ENCODE measurements around the gene LRRC4C.

The LRRC4C gene

DNA sequence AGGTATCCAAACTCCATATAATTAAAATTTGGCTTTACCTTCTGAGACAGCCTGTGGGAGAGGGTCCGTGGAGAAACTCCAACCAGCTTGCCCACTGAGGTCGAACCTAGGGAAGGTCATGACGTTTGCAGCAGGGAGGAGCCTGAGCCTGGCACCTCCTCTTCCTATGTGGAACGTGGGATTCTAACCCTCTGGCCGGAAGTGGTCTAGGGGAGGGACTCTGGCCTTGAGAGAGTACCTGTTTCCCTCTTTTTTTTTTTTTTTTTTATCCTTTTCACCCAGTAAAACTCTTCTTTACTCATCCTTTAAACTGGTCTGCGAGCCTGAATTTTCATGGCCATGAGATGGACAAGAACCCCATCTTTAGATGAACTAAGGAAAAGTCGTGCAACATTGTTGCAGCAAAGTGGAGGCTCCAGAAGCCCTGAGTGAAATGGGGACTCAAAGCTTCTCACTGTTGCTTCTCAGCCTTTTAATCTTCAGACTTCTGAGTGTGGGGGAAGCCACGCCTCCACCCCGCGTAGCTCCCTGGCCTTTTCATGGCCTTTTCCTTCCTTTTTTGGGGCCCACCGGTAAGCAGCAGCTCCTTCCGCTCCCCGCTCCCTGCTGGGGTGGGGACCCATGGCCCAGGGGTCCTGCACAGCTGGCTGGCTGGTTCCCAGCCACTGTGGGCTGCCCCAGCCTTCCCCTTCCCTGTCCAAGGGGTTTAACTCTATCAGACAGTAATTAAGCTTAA, 1359.9 kb downstream of the LRRC4C start:
- no peak for DNase-seq (ENCODE audit: low spot score)

DNA sequence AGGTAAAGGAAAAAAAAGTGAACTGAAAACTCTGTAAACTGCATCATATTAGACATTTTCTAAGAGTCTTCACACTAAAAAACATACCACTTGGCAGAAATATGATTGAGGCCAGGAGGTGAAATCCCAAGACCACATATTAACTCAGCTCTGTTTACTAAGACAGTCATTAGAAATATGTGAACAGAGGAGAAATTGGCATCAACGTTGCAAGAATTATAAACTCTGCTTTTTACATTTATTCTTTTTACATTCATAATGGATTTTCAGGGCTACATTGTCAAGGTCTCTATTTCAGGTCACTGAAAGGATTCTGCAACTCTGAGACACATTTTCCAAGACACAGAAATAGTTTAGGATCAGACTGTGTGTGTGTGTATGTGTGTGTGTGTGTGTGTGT, 1364.0 kb downstream of the LRRC4C start:
- DNase-seq (ENCODE audit: low spot score): no peak

- no peak for DNase-seq (ENCODE audit: low spot score)
These were observed 1364.5 kb downstream of the LRRC4C start for GRCh38 chr11:40094954-40095353.

GRCh38 chr11:40080434-40080833, 1379.0 kb downstream of the LRRC4C start:
- DNase-seq (ENCODE audit: low spot score): no peak
